ENCODE measurements around the gene CENPA.

Gene CENPA

GRCh38 chr2:26840937-26841610 is 55.2 kb downstream of the CENPA start:
- DNase-seq (ENCODE audit: low read depth, low spot score) = no peak

GRCh38 chr2:26843041-26843440 is 57.2 kb downstream of the CENPA start:
- no peak for DNase-seq (ENCODE audit: low read depth, low spot score)
